Tibial nerve (tissue), 3 donors: ENCODE results near the gene GPR15.

ENCODE experiments used
- CTCF ChIP-seq, 5 experiments: fragments of 200-600 bp in 3 of 5; fragments of 450-650 bp in 2 of 5; sonication (generic) in 3 of 5; IDR thresholded peaks; one replicate each; pipeline ENCODE4 v1.5.1; 2016 to 2019; ENCODE audit warnings: antibody characterized with exemption in 5 of 5, mild to moderate bottlenecking in 3 of 5, moderate library complexity in 2 of 5
- POLR2A ChIP-seq, 2 donors: fragments of 450-650 bp; IDR thresholded peaks; one replicate each; pipeline ENCODE4 v1.6.1; 2017; ENCODE audit warnings: antibody characterized with exemption in 2 of 2, mild to moderate bottlenecking in 2 of 2, moderate library complexity in 2 of 2

DNA sequence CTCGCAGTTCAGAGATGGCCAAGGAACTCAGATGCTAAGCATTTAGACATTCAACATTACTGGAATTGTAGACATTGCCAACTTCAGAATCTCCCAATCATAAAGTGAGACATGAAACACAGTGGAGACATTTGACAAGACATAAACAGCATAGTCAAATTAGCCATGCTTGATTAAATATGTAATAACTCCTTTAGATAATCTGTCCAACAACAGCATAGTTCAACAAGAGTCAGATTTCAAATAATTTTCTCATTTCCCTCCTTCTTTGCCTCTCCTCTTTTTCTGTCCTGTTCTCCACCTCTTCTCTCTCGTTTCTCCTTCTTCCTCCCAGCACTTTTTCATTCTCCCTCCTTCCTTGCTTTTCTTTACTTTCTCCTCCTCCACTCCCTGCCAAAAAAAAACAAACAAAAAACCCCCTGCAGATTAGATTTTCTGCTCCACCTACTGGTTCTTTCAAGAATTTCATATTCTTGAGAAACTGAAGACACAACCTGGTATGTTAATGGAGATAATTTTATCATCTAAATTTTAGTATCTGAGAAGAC, 41.5 kb downstream of the GPR15 start:
- TF ChIP-seq CTCF (IDR thresholded peaks at IDR 0.05), result peak in 2 of 5 experiments; percentile 19 to 27
- TF ChIP-seq POLR2A (IDR thresholded peaks at IDR 0.05), result no peak
